ENCODE data around the gene PRR13.
A peak's percentile ranks its signal among the peaks of the same experiment; 100 is the strongest.

DNA sequence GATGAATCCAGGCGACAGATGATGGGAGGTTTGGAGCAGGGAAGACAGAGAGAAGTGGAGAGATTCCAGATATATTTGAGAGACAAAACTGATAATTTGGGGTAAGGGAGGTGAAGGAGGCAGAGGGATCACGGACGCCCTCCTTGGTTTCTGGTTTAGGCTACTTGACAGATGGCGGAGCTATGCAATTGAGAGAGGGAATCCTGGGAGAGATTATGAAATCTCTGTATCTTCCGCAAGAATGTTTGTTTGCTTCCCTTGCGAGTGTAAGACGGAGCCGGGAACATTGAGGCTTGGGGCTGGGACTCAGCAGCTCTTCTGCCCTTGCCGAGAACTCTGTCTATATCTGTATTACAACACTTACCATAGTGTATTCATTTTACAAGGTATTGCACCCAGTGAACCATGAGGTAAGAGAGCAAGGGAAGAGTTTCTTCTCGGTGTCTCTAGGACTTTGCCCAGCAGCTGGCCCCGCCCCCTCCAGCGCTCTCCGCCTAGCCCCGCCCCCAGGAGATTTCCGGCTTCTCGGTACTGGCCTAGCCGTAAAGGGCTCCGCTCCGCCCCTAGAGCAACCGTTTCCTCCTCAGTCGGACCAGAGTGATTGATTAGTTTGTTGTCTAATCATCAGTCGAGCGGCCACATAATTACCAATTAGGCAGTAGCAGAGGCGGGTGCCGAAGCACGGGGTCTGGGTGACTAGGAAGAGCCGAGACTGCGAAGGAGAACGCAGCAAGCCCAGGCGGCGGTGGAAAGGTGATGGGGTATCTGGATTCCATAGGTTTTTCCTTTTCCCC is at the start of gene PRR13:
- TF ChIP-seq POLR2A (IDR thresholded peaks at IDR 0.05): peak; percentile 94
- no peak for TF ChIP-seq CTCF (IDR thresholded peaks at IDR 0.05)
- TF ChIP-seq POLR2AphosphoS5 (IDR thresholded peaks at IDR 0.05): peak; percentile 94 to 99 (median 96)
